Brain microvascular endothelial cell (primary cell): Measurements from ENCODE around the gene VAV2.

Experiments used
- DNase-seq: peaks from one replicate; pipeline ENCODE4 v3.0.0-alpha.2; 2020
- H3K27ac ChIP-seq: fragments of 250-450 bp; sonication (Bioruptor Pico); 2 replicates; pipeline ENCODE4 v1.5.1; 2020; ENCODE audit warnings: mild to moderate bottlenecking, moderate library complexity
- H3K27me3 ChIP-seq: fragments of 250-450 bp; sonication (Bioruptor Pico); replicated peaks from 2 replicates; pipeline ENCODE4 v1.5.1; 2020; ENCODE audit warnings: mild to moderate bottlenecking
- H3K36me3 ChIP-seq: fragments of 250-450 bp; sonication (Bioruptor Pico); replicated peaks from 2 replicates; pipeline ENCODE4 v1.5.1; 2020; ENCODE audit warnings: mild to moderate bottlenecking
- H3K4me3 ChIP-seq: 2 replicates; pipeline ENCODE4 v1.5.1; 2011; ENCODE audit warnings: low read depth, mild to moderate bottlenecking, control low read depth, low read length, moderate library complexity
- in situ Hi-C: cut with HindIII; loops from 2 replicates; pipeline ENCODE4 v1.10.0; 2017; ENCODE audit warnings: low sequenced_read_pairs, low pct_ligation_motif_present
- TF ChIP-seq, protein P1 (sequence below): IDR thresholded peaks from 2 replicates; pipeline ENCODE4 v1.5.1; 2011; ENCODE audit warnings: low read depth, mild to moderate bottlenecking, moderate library complexity, low read length, control low read depth, inconsistent platforms; ENCODE audit errors: missing control alignments

The VAV2 gene

DNA sequence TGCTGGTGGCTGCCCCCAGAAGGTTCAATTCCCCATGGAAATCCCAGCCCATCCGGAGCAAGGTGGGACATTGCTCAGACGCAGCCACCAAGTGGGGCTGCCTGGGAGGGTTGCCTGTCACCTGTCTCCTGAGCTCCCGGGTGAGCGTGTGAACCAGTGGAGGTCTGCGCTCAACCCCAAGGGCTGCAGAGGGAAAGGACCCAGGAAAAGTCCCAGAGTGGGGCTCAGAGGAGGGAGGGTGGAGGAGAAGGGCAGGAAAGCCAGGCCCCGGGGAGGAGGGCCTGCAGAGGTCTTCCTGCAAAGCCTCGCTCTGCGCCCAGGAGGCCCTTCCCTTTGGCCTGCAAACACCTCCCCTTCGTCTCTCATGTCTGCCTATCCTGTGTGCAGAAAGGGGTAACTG, 134.5 kb downstream of the VAV2 start:
- no peak for DNase-seq
- Histone ChIP-seq H3K4me3 (no peak overlapping the region), H3K27me3 (no peaks in the 10 kb centered on the region), H3K36me3 (no peaks in the 10 kb centered on the region), H3K27ac (no peak overlapping the region)
- TF ChIP-seq, protein P1, sequence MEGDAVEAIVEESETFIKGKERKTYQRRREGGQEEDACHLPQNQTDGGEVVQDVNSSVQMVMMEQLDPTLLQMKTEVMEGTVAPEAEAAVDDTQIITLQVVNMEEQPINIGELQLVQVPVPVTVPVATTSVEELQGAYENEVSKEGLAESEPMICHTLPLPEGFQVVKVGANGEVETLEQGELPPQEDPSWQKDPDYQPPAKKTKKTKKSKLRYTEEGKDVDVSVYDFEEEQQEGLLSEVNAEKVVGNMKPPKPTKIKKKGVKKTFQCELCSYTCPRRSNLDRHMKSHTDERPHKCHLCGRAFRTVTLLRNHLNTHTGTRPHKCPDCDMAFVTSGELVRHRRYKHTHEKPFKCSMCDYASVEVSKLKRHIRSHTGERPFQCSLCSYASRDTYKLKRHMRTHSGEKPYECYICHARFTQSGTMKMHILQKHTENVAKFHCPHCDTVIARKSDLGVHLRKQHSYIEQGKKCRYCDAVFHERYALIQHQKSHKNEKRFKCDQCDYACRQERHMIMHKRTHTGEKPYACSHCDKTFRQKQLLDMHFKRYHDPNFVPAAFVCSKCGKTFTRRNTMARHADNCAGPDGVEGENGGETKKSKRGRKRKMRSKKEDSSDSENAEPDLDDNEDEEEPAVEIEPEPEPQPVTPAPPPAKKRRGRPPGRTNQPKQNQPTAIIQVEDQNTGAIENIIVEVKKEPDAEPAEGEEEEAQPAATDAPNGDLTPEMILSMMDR = no peak
- in situ Hi-C loops = no loop called here

DNA sequence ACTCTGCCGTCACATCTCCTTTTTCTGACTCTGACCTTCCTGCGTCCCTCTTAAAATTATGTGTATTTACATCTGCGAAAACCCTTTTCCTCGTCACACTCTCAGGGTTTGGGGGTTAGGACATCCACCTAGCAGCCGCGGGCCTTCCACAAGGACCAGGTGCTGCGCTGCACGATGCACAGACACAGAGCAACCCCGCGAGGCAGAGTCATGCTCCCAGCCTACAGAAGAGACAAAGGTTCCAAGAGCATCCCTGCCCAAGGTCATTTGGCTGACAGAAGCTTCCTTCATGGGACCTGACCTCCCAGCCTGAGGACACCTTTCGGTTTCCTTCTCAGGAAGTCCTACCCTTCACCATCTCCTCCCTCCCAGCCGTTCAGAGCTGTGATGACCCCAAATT, 135.3 kb downstream of the VAV2 start:
- DNase-seq = no peak
- Histone ChIP-seq H3K27me3 (no peaks in the 10 kb centered on the region), H3K27ac (no peak overlapping the region), H3K36me3 (no peaks in the 10 kb centered on the region), H3K4me3 (no peak overlapping the region)
- in situ Hi-C loops = no loop called here
- TF ChIP-seq, protein P1 = no peak

DNA sequence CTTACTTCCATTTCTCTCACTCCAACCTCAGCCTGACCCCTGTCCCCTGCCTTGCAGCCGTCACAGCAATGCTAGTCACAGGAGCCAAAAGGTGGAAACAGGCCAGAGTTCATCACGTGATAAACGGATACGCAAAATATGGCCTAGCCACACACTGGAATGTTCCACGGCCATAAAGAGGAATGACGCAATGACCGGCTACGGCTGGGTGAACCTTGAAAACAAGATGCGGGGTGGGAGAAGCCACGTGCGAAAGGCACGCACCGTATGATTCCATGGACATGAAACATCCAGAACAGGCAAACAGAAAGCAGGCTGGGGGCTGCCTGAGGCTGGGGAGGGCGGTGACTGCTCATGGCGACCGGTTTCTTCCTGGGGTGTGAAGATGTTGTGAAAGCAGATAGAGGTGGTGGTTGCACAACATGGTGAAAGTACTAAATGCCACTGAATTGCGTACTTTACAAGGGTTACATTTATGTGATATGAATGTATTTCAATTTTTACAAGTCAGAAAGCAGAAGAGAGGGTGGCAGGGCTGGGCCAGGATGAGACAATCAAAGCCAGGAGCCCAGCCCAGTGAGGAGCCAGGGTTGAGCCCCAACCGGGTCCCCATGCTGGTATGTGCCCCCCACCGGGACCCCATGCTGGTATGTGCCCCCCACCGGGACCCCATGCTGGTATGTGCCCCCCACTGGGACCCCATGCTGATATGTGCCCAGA, 136.2 kb downstream of the VAV2 start:
- H3K27me3 ChIP-seq = no peaks in the 10 kb centered on the region
- H3K4me3 ChIP-seq = no peak overlapping the region
- peak; percentile 85 for DNase-seq
- H3K36me3 ChIP-seq = no peaks in the 10 kb centered on the region
- TF ChIP-seq, protein P1 = no peak
- H3K27ac ChIP-seq = peak overlapping the region; percentile 20
- in situ Hi-C loops = no loop called here

DNA sequence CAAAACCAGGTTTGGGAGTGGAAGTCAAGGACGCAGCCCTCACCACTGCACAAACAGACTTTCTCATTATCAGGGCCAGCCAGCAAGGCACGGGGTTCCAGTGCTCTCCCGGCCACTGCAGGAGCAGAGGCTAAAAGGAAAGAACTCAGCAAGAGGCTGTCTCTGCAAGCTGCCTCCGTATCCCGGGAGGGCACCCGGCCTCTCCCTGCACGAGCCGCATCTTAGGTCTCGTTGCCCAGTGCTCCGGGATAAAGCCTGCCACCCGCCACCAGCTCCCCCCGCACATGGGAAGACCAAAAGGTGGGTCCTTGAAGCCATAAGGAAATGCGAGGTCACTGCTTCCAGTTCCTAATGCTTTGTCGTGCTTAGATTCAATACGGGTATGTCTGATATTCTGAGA, 136.8 kb downstream of the VAV2 start:
- Histone ChIP-seq H3K27ac (peak overlapping the region; percentile 20), H3K36me3 (no peaks in the 10 kb centered on the region), H3K4me3 (no peak overlapping the region), H3K27me3 (no peaks in the 10 kb centered on the region)
- TF ChIP-seq, protein P1 = no peak
- no peak for DNase-seq
- in situ Hi-C loops = no loop called here

DNA sequence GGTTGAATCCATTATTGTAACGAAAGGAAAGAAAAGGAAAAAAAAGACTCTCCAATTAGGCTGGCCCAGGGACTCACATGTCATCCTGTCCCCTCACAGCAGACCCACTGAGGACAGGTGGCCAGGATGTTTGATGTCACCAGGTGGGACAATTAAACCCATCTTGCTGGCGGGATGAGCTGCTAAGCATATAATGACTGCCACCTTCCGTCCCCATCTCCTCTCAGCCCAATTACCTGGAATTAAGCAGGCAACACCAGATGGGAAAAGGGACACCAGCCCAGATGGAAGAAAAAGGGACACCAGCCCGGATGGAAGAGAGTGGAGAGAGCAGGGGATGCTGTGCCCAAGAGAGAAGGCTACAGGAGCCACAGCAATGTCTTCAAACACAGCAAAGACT, 137.4 kb downstream of the VAV2 start:
- Histone ChIP-seq H3K27ac (no peak overlapping the region), H3K36me3 (no peaks in the 10 kb centered on the region), H3K27me3 (no peaks in the 10 kb centered on the region), H3K4me3 (no peak overlapping the region)
- in situ Hi-C loops = no loop called here
- DNase-seq = no peak
- TF ChIP-seq, protein P1 = no peak

DNA sequence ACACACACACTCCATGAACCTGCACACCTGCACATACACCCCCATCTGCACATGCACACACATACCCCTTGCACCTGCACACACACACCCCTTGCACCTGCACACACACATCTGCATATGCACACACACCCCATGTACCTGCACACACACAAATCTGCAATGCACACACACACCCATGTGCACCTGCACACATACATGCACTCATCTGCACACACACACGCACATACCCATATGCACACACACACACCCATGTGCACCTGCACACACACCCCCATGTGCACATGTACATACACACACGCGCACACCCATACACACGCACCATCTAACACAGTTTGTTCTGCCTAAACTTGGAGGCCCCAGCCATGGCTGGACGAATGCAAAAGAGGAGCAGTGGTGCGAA, 138.1 kb downstream of the VAV2 start:
- in situ Hi-C loops = no loop called here
- no peak overlapping the region for H3K27ac ChIP-seq
- H3K27me3 ChIP-seq = no peaks in the 10 kb centered on the region
- H3K36me3 ChIP-seq = no peaks in the 10 kb centered on the region
- DNase-seq = no peak
- TF ChIP-seq, protein P1 = no peak
- no peak overlapping the region for H3K4me3 ChIP-seq
